NK-92 (cell line): ENCODE results near the gene SQOR.

Source experiments
- DNase-seq: peaks from one replicate; lab custom pipeline; 2025; ENCODE audit not compliant: unreplicated experiment; lab: John Stamatoyannopoulos, UW

The SQOR gene

DNA sequence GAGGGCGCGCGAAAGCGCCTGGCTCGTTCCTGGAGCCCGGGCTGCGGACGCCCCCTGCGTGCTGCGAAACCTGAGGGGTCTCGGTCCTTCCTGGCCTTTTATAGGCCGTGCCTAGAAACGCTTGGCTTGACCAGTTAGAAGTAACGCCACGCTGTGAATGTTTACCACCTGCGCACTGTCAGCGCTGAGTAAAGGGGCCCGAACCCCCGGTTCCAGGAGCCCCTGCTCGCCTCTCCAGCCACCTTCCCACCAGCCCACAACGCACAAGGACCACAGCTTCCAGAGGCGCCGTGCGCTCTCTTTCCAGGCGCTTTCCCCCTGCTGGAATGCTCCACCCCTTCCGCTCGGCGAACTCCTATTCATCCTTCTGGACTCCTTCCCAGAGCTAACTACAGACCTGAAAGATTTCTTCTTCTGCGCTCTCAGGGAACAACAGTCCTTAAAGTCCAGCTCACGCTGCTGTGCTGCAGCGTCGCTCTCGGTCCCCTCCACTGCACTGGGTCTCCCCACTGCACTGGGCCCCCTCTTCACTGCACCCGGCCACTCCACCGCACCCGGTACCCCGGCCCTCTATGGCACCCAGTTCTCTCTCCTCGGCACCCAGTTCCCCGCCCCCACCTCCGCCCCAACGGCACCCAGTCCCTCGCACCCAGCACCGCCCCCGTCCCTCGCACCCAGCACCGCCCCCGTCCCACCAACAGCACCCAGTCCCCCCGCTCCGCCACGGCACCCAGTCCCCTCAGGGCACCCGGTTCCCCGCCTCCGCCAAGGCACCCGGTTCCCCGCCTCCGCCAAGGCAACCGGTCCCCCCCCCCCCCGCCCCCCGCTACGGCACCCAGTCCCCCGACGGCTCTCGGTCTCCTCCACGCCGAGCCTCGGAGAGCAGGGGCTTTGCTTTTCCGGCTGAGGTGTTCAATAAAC is 69.8 kb downstream of the SQOR start:
- DNase-seq: no peak

DNA sequence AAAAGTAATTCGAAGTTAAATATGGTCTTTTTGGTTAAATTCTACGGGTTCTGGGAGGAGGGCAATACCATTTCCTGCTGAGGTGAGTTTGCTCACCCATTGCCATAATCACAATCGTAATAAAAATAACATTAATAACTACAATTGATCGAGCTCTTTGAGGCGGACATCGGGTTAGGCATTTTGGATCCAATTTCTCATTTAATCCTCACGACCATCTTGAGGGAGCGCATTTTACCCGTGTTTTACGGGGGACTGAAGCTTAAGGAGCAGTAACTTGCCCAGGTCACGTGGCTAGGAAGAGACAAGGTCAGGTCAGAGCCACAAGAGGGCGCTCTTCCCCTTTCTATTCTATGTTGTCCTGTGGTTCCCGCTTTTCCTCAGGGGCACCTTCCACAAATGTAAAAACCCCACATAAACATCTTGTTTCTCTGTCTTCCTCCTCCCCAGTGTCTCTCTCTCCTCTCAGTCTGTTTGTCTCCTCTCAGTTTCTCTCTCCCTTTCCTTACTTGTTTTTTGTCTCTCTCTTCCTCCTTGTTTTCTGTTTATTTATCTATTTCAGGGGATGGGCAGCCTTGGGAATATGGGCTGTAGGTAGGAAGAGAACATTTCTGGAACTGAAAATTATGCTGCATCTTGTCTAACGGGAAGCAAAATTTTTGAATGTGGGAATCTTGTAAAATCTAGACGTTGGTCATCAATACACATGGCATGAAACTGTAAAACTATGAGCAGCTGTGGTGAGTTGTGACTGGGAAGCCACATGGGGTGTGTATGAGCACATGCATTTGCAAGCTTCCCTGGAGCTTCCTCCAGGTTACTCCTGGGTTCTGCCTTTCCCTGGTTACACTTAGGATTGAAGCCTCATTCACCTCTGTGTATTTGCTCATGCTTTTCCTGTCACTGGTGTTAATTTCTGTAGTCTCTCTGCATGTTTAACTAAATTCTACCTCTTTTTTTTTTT is 71.0 kb downstream of the SQOR start:
- DNase-seq: no peak

DNA sequence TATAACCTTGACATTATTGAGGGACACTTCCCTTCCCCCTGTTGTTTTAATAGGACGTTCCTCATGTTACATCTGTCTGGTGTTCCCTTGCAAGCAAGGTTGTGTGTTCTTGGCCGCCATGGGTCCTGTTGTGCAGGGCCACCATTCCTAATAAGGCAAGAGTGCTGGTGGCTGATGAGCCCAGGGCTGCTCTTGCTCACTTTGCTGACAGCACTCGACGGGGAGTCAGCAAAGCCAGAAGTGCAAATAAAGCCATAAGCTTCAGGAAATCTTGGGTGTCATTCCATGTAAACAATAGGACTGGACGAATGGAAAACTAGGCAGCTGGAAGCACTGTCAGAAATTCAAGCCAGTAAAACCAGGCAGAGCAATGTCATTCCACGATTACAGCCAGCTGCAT is 75.8 kb downstream of the SQOR start:
- DNase-seq: no peak

DNA sequence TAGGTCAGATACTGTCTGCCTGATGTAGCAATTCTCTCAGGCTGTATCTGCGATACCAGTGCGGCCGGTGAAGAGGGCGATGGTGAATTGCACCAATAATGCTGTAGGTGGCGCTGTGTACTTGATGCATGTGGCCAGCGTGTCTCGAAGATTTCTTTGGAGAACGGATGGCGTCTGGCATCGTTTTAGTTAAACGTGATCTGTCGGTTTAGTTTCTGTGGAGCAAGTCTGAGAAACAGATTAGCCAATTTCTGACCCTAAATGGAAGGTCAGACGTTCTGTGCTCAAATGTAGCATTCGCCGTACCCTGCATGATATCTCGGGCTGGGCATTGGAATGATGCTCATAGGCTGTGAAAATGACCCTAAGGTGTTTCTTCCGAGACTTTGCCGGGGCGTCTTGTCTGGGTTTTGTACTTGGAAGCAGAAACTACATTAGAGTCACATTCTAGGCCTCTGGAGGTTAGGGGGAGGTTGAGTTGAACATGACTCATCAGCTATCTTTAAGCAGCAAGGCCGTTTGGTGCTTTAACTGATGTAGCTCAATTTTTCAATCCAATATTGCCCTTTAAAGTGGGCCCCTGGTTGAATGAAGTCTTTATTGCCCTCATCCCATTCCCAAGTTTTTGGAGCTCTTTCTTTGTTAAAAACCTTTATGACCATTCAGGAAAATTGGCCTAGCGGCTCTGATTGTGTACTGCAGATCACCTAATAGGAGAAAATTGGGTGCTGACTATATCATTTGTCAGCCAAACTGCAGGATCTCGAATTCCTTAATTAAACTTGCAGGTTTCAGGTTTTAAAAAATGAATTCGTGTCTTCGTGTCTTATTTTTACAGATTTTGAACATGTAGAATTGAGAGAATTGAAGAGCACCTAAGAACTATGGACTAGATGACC is 80.0 kb downstream of the SQOR start:
- DNase-seq: no peak

DNA sequence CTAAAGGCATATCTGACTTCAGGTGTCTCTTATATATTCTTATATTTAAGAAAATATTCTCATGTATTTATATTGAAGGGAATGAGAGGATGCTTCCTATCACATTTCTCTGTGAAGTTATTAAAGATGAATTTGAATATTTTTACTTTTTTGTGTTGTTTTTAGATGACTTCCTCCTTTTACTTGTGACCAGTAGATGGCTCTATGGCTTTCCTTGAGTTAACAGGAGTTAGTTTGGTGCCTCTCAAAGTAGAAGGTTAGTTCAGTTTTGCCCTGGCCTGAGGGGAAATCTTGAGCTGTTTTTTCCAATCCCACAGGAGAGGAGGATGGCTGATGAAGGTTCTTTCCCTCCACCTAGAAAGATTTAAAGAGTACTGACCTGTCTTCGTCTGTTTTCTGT is 80.7 kb downstream of the SQOR start:
- no peak for DNase-seq

DNA sequence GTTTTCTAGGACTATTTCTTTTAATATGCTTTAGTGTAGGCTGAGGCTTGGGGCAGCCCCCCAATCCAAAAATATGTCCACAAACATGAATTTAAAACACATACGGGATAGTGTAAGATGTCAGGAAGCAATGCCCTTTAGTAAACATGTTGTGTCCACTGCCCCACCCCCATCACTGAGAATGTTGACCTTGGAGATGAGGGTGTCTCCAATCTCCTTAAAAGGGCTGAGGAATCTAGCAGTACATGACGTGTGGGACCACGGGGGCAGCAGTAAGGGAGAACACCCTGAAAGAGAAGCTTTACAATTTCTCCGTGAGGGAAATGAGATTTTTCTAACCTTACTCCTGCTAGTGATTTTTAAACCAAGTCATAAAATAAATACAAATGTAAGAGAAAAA is 84.7 kb downstream of the SQOR start:
- DNase-seq: no peak

DNA sequence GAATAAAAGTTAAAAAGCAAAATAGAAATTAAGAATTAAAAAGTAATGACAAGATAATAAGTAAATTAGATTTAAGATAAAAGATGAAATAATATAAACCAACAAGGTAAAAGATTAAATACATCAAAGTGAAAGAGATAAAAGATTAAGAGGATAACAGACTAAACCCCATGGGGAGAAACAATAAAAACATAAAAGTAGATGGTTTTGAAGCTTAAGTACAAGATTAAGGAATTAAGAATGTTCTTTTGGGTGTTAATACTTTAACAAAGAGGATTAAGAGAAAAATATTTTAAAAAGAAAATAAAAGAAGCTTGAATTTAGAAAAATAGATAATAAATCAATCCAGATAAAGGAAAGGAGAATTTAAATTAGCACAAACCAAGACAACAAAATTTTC is 85.4 kb downstream of the SQOR start:
- DNase-seq: no peak

DNA sequence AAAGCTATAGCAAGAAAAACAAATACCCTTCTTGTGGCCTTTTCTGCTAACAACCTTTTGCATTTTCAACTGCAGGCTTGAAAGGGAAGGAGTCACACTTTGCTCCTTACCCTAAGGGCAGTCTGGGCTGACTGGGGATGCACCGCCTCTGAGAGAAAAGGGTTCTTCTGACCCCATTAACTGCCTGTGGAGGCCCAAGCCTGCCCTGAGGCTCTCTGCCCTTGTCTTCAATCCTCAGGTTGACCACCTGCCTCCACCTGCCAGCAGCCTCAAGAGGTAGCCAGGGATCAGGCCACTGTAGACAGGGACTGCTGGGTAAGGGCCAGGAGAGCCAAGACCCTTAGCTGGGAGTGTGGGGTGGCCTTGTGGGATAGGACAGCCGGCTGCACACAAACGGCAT is 93.8 kb downstream of the SQOR start:
- no peak for DNase-seq

DNA sequence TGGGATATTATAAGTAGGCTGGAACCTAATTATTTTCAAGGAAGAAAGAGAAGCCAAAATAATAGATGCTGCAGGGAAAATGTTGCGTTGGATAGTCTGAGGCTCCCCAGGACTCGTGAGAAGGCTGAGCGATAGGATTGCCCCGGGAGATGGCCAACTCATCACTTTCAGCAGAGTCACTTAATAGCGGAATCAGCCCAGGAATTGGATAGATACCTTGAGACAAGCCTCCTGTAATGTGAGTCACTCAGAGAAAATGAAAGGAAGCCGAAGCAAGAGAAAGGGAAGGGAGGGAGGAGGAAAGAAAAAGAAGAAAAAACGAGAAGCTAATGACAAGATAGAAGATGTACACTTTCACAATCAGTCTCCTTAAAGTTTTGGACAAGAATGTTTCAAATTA is 94.3 kb downstream of the SQOR start:
- no peak for DNase-seq

DNA sequence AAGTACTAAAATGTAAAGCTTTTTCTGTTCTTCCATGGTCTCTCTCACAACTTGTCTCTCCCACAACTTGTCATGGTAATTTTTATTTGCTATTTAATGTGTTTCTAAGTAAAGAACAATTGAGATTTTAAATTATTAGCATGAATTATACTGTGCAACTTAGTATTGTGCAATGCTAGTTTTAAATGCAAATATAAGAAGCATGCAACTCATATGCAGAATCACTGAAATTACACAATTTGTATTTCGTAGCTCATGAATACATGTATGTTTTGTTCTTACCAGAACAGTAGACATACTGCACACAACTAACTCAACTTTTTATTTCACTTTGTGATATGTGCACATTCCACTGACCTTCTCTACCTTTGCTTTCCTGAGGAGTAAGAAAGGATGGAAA is 96.5 kb downstream of the SQOR start:
- DNase-seq: no peak

DNA sequence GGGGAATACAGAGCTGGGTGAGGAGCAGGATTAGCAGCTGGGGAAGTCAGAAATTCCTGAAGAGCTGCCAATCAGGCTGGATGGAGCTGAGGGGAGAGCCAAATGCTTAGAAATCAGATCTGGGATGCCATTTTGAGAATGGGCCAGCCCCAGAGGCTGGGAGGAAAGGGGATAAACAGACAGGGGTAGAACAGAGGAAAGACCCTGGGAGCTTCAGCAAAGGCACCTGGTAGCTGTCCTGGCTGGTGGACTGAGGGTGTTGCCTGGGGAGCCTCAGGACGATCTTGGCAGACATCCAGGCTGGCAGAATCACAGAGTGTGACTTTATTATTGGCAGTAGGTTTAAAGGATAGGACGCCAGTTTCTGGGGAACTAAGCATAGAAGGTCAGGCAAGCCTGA is 97.8 kb downstream of the SQOR start:
- DNase-seq: no peak

DNA sequence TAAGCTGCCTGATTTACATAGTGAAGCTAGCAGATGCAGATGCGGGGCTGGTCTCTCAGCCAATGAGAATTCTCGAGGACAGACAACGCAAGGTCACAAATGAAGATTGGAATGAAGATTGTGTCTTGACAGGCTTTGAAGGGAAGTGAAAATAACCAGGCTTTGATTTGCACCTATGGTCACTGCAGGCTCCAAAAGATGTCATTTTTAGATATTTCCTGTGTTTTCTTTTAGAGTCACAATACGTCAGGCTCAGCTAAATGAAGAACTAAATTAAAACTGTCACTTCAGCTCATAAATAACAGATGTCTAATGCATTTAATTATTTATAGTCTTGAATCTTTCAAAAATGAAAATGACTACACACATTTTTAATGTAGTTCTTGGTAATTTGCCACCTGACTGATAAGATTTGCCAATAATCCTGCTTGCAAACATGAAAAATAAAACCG is 99.5 kb downstream of the SQOR start:
- no peak for DNase-seq
